ENCODE measurements around the gene POU4F2.

- TF ChIP-seq CTCF (conservative IDR thresholded peaks at IDR 0.05; ENCODE audit: low read length) (no peak), EZH2phosphoT487 (IDR thresholded peaks at IDR 0.05; ENCODE audit: borderline replicate concordance, low read depth, low read length) (no peak)
Observed at GRCh38 chr4:146645921-146646320, 7.2 kb downstream of the POU4F2 start.

All from OCI-LY7 (cell line).